Cardiac muscle cell (in vitro differentiated cells and primary cell): ENCODE measurements around the gene CARM1. TPM values are rescaled to one million over a fixed set of nuclear protein-coding genes. Genes with fewer than 3 reads are reported as not detected.

Experiments
- DNase-seq, 2 donors: peaks; one replicate each; pipeline versions ENCODE4 v3.0.0 to v3.0.0-alpha.2; 2010 to 2017; ENCODE audit warnings: low read depth in 1 of 2, low spot score in 1 of 2
- H3K27ac ChIP-seq: fragments of 200-600 bp; sonication (generic); 2 replicates; pipeline ENCODE4 v1.5.1; 2016
- H3K27me3 ChIP-seq: fragments of 200-600 bp; sonication (generic); 2 replicates; pipeline ENCODE4 v1.6.0; 2016; ENCODE audit warnings: control low read depth
- H3K36me3 ChIP-seq: fragments of 200-600 bp; sonication (generic); 2 replicates; pipeline ENCODE4 v1.5.1; 2016; ENCODE audit warnings: control low read depth
- H3K4me1 ChIP-seq: fragments of 200-600 bp; sonication (generic); 2 replicates; pipeline ENCODE4 v1.8.1; 2017; ENCODE audit warnings: low read depth, mild to moderate bottlenecking, mixed run types
- H3K4me3 ChIP-seq: fragments of 200-600 bp; sonication (generic); 2 replicates; pipeline ENCODE4 v1.5.1; 2016; ENCODE audit warnings: mild to moderate bottlenecking
- H3K9me3 ChIP-seq: fragments of 200-600 bp; sonication (generic); 2 replicates; pipeline ENCODE4 v1.5.1; 2017; ENCODE audit warnings: low read depth, mild to moderate bottlenecking, control low read depth
- CTCF ChIP-seq: IDR thresholded peaks from 2 replicates; pipeline ENCODE4 v1.5.1; 2012; ENCODE audit warnings: low read depth, mild to moderate bottlenecking, low read length
- polyA plus RNA-seq: library from polyadenylated mRNA; unstranded; fragments of >200 nt; fragmentation: Nextera tagmentation; extraction: Ambion mirVana; gene quantifications from 2 replicates; pipeline ENCODE4 v1.2.1, GENCODE V29; 2016
- total RNA-seq: library from RNA; depleted of rRNA; stranded (reverse); fragments of >200 nt; gene quantifications from 2 replicates; pipeline ENCODE4 v1.2.3, GENCODE V29; 2016

The CARM1 gene
- total and polyA plus RNA-seq, 2 experiments from 2014 or later, result 46.8 to 90.7 TPM

- peaks cover 15% of the 10 kb centered on the region for H3K4me1 ChIP-seq
Measured at GRCh38 chr19:10895920-10896319, 24.6 kb downstream of the CARM1 start.

GRCh38 chr19:10896851-10897526 lies 25.6 kb downstream of the CARM1 start:
- Histone ChIP-seq H3K4me1 (peaks cover 5% of the 10 kb centered on the region), H3K27me3 (no peaks in the 10 kb centered on the region), H3K9me3 (no peaks in the 10 kb centered on the region), H3K36me3 (no peaks in the 10 kb centered on the region), H3K27ac (peak overlapping the region; percentile 31), H3K4me3 (no peak overlapping the region)
- no peak for DNase-seq
- TF ChIP-seq CTCF, result no peak

More at GRCh38 chr19:10895920-10896319, 24.6 kb downstream of the CARM1 start:
- Histone ChIP-seq H3K9me3 (no peaks in the 10 kb centered on the region), H3K36me3 (no peaks in the 10 kb centered on the region), H3K4me3 (no peak overlapping the region), H3K27ac (no peak overlapping the region), H3K27me3 (no peaks in the 10 kb centered on the region)
- peak; percentile 26 for TF ChIP-seq CTCF
- no peak for DNase-seq

- DNase-seq, result no peak
- Histone ChIP-seq H3K27me3 (no peaks in the 10 kb centered on the region), H3K36me3 (no peaks in the 10 kb centered on the region), H3K4me1 (peaks cover 5% of the 10 kb centered on the region), H3K9me3 (no peaks in the 10 kb centered on the region), H3K4me3 (no peak overlapping the region), H3K27ac (no peak overlapping the region)
- TF ChIP-seq CTCF, result no peak
Measured at GRCh38 chr19:10898633-10899032, 27.3 kb downstream of the CARM1 start.

- no peak overlapping the region for H3K27ac ChIP-seq
- H3K4me1 ChIP-seq, result no peaks in the 10 kb centered on the region
- TF ChIP-seq CTCF, result no peak
Measured at GRCh38 chr19:10899151-10899653, 27.8 kb downstream of the CARM1 start.

GRCh38 chr19:10907925-10908324 lies 36.6 kb downstream of the CARM1 start:
- peaks cover 21% of the 10 kb centered on the region for H3K36me3 ChIP-seq
- no peak overlapping the region for H3K4me3 ChIP-seq
- H3K4me1 ChIP-seq, result no peaks in the 10 kb centered on the region
- TF ChIP-seq CTCF, result no peak
- H3K27me3 ChIP-seq, result no peaks in the 10 kb centered on the region
- no peaks in the 10 kb centered on the region for H3K9me3 ChIP-seq
- DNase-seq, result no peak
- no peak overlapping the region for H3K27ac ChIP-seq

More at GRCh38 chr19:10899151-10899653, 27.8 kb downstream of the CARM1 start:
- H3K4me3 ChIP-seq, result no peak overlapping the region
- H3K36me3 ChIP-seq, result no peaks in the 10 kb centered on the region
- no peak for DNase-seq
- no peaks in the 10 kb centered on the region for H3K9me3 ChIP-seq
- H3K27me3 ChIP-seq, result no peaks in the 10 kb centered on the region
